Jurkat, Clone E6-1 (cell line): Measurements from ENCODE around the gene NLGN1. TPM values are rescaled to one million over a fixed set of nuclear protein-coding genes. Genes with fewer than 3 reads are reported as not detected.
"Not testable (repeated sequence)": the region's sequence is repeated elsewhere in the genome, so short reads cannot be mapped to it uniquely, and the experiment has no call there.

Experiments
- DNase-seq: peaks from one replicate; pipeline ENCODE4 v3.0.0-alpha.2; 2011; ENCODE audit warnings: low read depth, low spot score
- H3K4me3 ChIP-seq: 2 replicates; pipeline ENCODE4 v1.5.1; 2011; ENCODE audit warnings: mild to moderate bottlenecking, low read length, control low read depth, moderate library complexity
- polyA plus RNA-seq: library from polyadenylated mRNA; unstranded; fragments of >200 nt; gene quantifications from one replicate; pipeline ENCODE4 v1.2.1, GENCODE V29; 2012; ENCODE audit warnings: missing spikeins; ENCODE audit not compliant: insufficient read length, insufficient read depth

The NLGN1 gene
- not detected for polyA plus RNA-seq

DNA sequence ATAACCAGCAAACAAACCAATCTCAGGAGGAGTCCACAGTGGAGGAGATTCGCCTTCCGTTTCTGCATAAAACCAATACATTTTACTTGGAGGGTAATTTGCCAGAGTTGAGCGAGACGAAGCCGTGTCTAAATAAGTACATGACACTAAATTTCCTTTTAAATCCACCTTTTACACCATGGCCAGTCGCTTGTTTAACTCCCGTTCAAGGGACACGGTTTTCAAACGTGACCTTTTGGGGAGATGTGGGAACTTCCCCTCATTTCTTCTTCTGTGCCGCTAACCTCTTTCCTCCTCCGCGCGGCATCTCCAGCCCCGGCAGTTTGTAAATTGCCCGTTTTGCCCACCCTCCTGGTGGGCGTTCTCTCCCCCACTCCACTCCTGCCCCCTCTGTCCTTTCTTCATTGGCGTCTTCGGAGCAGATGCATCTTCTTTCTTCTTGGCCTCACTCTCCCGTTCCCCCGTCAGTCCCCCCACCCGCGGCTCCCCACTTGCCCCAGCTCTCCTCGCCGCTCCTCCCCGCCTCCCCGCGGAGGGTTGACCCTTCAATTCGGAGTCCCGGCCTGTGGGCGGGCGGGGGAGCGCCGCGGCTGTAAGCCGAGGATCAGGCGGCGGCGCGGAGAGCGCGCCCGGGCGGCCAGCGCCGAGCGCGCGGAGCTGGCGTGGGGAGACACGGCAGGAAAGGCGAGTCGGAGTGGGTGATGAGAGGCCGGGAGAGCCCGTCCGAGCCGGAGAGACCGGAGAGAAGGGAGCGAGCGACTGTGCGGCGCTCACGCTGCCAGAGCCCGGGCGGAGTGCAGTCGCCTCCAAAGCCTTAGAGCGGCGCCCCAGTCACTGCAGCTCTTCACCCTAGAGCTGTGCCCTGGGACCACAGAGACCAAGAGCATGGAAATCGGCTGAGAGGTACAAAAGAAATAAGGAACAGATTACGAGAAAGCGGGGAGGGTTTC lies at the start of gene NLGN1:
Gene NLGN1 (plus strand): TSS at position 584 of the 950 bp plus-strand sequence.
- no peak for DNase-seq
- no peak within 1 kb of the TSS for H3K4me3 ChIP-seq

DNA sequence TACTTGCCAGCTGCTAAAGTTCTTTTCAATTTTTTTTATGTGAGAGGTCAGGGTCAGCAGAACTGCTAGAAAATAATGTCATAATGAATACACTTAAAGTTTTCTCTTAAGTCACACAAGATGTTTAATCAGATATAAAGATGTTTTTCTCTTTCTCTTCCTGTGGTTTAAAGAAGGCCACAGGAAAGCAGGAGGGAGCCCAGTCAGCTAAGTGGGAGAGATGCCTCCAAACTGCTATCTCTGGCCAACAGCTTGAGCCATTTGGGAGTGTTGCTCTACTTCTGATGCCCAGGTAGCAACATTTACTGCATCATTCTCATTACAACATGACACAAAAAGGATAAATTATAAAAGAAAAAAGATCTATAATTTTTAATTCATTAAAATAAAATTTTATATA lies 45.7 kb upstream of the NLGN1 start:
- no peak for DNase-seq
- H3K4me3 ChIP-seq = no peak overlapping the region

GRCh38 chr3:173353137-173353536 lies 44.4 kb upstream of the NLGN1 start:
- DNase-seq, H3K4me3 ChIP-seq: not testable (repeated sequence)

- DNase-seq = no peak
- no peak overlapping the region for H3K4me3 ChIP-seq
Measured at GRCh38 chr3:173354124-173354523, 43.4 kb upstream of the NLGN1 start.

DNA sequence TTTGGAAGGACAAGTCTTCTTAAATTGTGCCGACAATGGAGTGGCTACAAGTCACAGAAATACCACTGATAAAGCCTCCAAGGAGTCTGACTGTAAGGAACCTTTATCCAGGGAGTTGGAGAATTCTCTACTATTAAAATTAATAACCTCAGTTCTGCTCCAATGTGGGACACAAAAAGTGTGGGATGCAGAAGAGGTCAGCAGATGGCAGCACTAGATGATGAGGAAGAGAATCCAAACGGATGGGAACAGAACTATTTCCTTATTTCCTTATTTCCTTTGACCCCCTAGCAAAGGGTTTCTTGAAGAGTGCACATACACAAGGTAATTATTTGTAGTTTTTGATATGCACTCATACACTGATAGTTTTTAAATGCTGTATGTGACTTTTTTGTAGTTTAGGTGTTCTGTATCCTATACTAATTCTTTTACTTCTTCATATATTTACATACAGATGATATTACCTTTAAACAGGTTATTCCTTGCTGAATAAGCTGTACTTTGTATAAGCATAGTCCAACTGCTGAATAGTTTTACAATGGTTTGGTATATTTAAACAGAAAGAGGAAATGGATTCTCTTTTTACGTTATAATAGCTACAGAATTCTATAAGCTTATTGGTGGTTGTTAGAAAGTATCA lies 25.6 kb upstream of the NLGN1 start:
- H3K4me3 ChIP-seq = no peak overlapping the region
- DNase-seq = no peak

DNA sequence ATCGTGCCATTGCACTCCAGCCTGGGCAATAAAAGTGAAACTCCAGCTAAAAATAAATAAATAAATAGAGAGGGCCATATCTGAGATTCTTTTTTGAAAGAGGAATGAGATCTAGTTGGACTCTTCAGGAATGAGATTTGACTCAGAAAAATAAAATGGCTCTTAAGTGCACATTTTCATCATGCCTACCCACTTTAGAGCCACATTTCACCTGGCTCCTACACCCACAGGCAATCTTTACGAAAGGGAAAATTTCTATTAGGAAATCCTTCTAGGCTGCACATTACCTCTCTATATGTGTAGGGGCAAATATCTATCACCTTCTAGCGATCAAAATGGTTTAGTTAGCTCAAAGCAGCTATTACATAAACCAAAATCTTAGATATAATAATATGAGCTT lies 16.9 kb upstream of the NLGN1 start:
- H3K4me3 ChIP-seq = no peak overlapping the region
- no peak for DNase-seq

GRCh38 chr3:173381936-173382335 lies 15.6 kb upstream of the NLGN1 start:
- DNase-seq = not testable (repeated sequence)

GRCh38 chr3:173395073-173395411 lies 2.5 kb upstream of the NLGN1 start:
- peak overlapping the region; percentile 59 for H3K4me3 ChIP-seq
- no peak for DNase-seq

More at GRCh38 chr3:173381936-173382335, 15.6 kb upstream of the NLGN1 start:
- H3K4me3 ChIP-seq = not testable (repeated sequence)

GRCh38 chr3:173395412-173396181 lies 1.9 kb upstream of the NLGN1 start:
- H3K4me3 ChIP-seq = peak overlapping the region; percentile 59
- peak; percentile 74 for DNase-seq

GRCh38 chr3:173396191-173397041 lies 1.1 kb upstream of the NLGN1 start:
- DNase-seq = no peak
- peak overlapping the region; percentile 59 for H3K4me3 ChIP-seq

DNA sequence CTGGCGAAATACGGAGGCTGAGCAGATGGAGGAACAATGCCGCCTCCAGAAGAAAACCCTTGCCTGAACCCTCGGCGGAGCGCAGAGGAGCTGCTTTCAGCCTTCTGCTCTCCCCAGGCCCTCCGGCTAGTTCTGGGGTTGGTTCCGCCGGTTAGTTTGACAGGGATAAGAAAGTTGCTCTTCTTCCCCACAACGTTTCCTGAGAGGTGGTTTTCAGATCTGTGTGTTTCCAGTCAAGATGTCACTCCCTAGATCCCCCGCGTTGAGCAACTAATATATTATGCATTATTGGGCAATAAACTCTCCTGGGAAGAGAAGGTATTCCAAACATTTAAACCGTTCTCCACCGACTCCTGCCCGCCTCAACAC lies 551 bp downstream of the NLGN1 start:
- no peak overlapping the region for H3K4me3 ChIP-seq
- no peak for DNase-seq

- DNase-seq = no peak
- H3K4me3 ChIP-seq = no peak overlapping the region
Measured at GRCh38 chr3:173399044-173399443, 1.5 kb downstream of the NLGN1 start.

GRCh38 chr3:173401369-173401768 lies 3.8 kb downstream of the NLGN1 start:
- H3K4me3 ChIP-seq = no peak overlapping the region
- no peak for DNase-seq

GRCh38 chr3:173402656-173403055 lies 5.1 kb downstream of the NLGN1 start:
- no peak for DNase-seq
- no peak overlapping the region for H3K4me3 ChIP-seq

DNA sequence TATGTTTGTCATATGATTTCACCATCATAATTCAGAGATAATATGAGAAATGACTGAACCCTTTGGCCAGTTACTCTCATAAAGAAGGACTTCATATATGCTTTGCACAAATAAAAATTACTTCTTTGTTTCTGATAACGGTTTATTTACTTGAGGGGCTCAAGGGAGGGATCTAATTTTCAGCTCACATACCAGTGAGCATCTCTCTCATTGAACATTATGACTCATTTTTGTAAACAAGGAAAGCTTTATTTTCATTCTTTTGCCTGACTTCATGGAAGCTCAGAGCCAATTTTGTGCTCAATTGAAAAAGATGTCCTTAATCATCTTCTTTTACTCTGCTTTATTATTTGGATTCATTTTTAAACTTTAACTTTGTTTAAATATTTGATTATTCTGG lies 5.8 kb downstream of the NLGN1 start:
- no peak overlapping the region for H3K4me3 ChIP-seq
- no peak for DNase-seq

DNA sequence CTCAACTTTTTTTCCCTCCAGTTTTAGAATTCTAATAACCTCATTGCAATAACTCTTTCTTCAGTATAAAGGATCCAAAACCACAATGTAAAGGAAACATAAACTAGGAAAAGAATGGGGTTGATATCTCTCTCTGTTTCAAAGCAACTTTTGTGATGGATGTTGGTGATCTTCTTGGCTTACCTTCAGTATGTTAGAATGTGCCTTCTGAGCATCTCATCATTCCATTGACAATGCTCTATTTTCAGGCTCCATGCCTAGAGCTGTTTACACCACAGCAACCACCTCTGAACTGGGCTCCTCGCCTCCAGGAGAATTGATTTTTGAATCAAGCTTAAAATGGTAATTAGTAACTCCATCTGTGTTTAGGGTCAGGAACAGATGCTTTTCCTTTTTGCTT lies 6.6 kb downstream of the NLGN1 start:
- DNase-seq = no peak
- no peak overlapping the region for H3K4me3 ChIP-seq

DNA sequence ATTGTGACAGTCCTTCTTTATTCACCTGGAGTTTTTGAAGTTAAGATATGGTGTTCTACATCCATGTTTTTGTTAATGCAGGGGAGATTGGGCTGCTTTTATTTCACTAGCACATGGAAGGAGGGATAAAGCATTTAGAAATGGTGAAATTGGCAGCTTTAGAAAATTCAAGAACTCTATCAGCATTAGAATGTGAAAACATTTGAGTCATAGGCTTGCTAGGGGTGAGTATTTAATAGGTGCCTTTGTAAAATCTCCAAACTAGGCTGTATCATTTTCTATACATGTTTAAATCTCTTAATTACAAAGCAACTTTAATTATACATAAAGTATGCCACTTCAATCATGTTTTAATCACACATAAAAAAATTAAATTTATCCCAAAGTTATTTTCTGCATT lies 12.9 kb downstream of the NLGN1 start:
- no peak for DNase-seq
- no peak overlapping the region for H3K4me3 ChIP-seq

DNA sequence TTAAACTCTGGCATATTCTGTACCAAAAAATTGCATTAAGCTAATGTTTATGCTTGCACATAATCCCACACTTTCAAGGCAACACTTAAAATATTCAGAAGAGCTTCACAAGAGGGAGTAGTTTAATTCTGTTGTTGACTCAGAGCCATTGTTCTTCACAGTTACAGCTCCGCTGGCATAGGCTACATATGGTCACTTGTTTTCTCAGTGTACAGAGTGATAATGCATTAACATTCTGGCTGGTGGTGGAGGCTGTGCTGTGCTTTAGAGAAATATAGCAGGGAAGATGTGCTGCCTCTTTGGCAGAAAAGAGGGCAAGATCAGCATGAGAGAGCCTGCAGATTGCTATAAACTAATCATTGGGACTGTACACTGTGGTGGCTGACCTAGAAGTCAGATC lies 13.3 kb downstream of the NLGN1 start:
- H3K4me3 ChIP-seq = no peak overlapping the region
- DNase-seq = no peak

GRCh38 chr3:173411375-173411973 lies 13.9 kb downstream of the NLGN1 start:
- no peak overlapping the region for H3K4me3 ChIP-seq
- DNase-seq = no peak
